HG03064 (cell line): ENCODE measurements around the gene PPP1R1A.

Experiments
- ATAC-seq: cut with Tn5 transposase; IDR thresholded peaks from one replicate; pipeline ENCODE4 v1.9.1; 2021; ENCODE audit warnings: low read depth; ENCODE audit not compliant: unreplicated experiment

PPP1R1A gene

GRCh38 chr12:54588110-54588889 lies at the start of gene PPP1R1A:
Gene PPP1R1A (minus strand): TSS chr12:54588659. CDS start chr12:54588488, 171 bp downstream.
- ATAC-seq, result no peak

- ATAC-seq, result no peak
Measured at GRCh38 chr12:54634795-54635194, 46.3 kb upstream of the PPP1R1A start, which contains the start of gene LACRT. Gene LACRT (minus strand): TSS chr12:54634895. CDS start chr12:54634841, 54 bp downstream.

- ATAC-seq, result no peak
Measured at GRCh38 chr12:54631988-54632728, 43.7 kb upstream of the PPP1R1A start.

- no peak for ATAC-seq
Measured at GRCh38 chr12:54631551-54631950, 43.1 kb upstream of the PPP1R1A start.

GRCh38 chr12:54629925-54630324 lies 41.5 kb upstream of the PPP1R1A start:
- ATAC-seq, result no peak

- no peak for ATAC-seq
Measured at GRCh38 chr12:54628186-54628846, 39.9 kb upstream of the PPP1R1A start.

GRCh38 chr12:54627304-54627703 lies 38.8 kb upstream of the PPP1R1A start:
- no peak for ATAC-seq

- ATAC-seq, result no peak
Measured at GRCh38 chr12:54625598-54625997, 37.1 kb upstream of the PPP1R1A start.

- no peak for ATAC-seq
Measured at GRCh38 chr12:54624315-54625279, 36.1 kb upstream of the PPP1R1A start.

- no peak for ATAC-seq
Measured at GRCh38 chr12:54622463-54623183, 34.2 kb upstream of the PPP1R1A start.

GRCh38 chr12:54616933-54617680 lies 28.6 kb upstream of the PPP1R1A start:
- no peak for ATAC-seq

- ATAC-seq, result no peak
Measured at GRCh38 chr12:54612225-54612750, 23.8 kb upstream of the PPP1R1A start.

- ATAC-seq, result no peak
Measured at GRCh38 chr12:54611715-54612149, 23.3 kb upstream of the PPP1R1A start.

GRCh38 chr12:54608769-54609168 lies 20.3 kb upstream of the PPP1R1A start:
- no peak for ATAC-seq

GRCh38 chr12:54608156-54608555 lies 19.7 kb upstream of the PPP1R1A start:
- ATAC-seq, result no peak

- ATAC-seq, result no peak
Measured at GRCh38 chr12:54606556-54606955, 18.1 kb upstream of the PPP1R1A start.

- ATAC-seq, result no peak
Measured at GRCh38 chr12:54605138-54605970, 16.9 kb upstream of the PPP1R1A start.

- no peak for ATAC-seq
Measured at GRCh38 chr12:54604436-54604835, 16.0 kb upstream of the PPP1R1A start.
